Activated naive CD4-positive, alpha-beta T cell (primary cell): ENCODE results near the gene PCDHGB5.
"Not testable (repeated sequence)": the region's sequence is repeated elsewhere in the genome, so short reads cannot be mapped to it uniquely, and the experiment has no call there.

Experiments used
- DNase-seq, 4 experiments: peaks; one replicate each; lab custom pipeline; 2025; lab: John Stamatoyannopoulos, UW

PCDHGB5 gene

DNA sequence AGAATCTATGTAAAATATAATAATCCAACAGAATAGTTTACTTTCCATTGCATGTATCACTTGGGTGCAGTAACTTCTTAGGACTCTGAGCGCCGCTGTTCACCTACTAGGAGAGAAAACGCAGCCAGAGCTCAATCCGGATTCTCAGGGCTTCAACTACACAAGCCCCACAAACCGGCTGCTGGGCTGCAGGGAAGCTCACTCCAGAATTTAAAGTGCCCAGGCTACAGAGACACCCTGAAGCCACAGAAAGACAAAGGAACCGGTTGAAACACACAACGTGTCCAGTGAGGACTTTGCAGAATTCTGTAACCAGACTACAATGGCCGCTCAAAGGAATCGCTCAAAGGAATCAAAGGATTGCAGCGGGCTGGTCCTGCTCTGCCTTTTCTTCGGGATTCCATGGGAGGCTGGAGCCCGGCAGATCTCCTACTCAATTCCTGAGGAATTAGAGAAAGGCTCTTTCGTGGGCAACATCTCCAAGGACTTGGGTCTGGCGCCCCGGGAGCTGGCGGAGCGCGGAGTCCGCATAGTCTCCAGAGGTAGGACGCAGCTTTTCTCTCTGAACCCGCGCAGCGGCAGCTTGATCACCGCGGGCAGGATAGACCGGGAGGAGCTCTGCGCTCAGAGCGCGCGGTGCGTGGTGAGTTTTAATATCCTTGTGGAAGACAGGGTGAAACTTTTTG, 15.2 kb downstream of the PCDHGB5 start, which contains the start of gene PCDHGA10:
Gene PCDHGA10, plus strand, starts transcription at position 134 of the 686 bp plus-strand sequence. Its CDS starts 189 bp downstream, at position 323.
- peak in 1 of 4 experiments; percentile 35 for DNase-seq

DNA sequence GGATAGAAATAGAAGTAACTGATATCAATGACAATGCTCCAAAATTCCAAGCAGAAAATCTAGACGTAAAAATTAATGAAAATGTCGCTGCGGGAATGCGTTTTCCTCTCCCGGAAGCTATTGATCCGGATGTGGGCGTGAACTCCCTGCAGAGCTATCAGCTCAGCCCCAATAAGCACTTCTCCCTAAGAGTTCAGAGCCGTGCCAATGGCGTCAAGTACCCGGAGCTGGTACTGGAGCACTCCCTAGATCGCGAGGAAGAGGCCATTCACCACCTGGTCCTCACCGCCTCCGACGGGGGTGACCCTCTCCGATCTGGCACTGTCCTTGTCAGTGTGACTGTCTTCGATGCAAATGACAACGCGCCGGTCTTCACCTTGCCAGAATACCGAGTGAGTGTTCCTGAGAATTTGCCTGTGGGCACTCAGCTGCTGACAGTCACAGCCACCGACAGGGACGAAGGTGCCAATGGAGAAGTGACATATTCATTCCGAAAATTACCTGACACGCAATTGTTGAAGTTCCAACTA, 15.9 kb downstream of the PCDHGB5 start:
- DNase-seq, result no peak

GRCh38 chr5:141414548-141415274, 17.0 kb downstream of the PCDHGB5 start:
- DNase-seq, result not testable (repeated sequence)

DNA sequence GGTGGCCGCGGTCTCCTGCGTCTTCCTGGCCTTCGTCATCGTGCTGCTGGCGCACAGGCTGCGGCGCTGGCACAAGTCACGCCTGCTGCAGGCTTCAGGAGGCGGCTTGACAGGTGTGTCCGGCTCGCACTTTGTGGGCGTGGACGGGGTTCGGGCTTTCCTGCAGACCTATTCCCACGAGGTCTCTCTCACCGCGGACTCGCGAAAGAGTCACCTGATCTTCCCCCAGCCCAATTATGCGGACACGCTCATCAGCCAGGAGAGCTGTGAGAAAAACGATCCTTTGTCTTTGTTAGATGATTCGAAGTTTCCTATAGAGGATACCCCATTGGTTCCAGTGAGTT, 17.5 kb downstream of the PCDHGB5 start:
- not testable (repeated sequence) for DNase-seq

GRCh38 chr5:141417494-141418172, 19.9 kb downstream of the PCDHGB5 start, which contains the start of gene PCDHGB7:
TSS of gene PCDHGB7 (plus strand) at chr5:141417677. CDS start at chr5:141417860, 183 bp downstream.
- DNase-seq, result not testable (repeated sequence)

GRCh38 chr5:141419074-141419880, 21.5 kb downstream of the PCDHGB5 start:
- no peak for DNase-seq

DNA sequence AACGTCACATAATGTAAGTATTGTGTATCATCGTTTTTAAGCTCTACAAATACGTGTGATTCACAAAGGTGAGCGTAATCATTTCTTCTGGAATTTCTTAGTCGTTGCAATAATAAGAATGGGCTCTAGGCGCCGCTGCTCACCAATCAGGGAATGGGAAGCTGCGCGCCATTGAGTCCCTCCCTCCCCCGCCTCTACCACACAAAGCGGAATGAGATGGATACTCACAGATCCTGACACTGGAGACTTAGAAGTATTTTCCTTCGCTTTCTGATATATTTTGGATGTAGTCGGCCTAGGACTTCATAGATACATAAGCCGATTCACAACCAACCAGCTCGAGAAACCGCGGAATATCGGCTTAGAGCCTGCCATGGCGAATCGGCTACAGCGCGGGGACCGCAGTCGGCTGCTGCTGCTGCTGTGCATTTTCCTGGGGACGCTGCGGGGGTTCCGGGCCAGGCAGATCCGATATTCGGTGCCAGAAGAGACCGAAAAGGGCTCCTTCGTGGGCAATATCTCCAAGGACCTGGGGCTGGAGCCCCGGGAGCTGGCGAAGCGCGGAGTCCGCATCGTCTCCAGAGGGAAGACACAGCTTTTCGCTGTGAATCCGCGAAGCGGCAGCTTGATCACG, 23.2 kb downstream of the PCDHGB5 start, which contains the start of gene PCDHGA11:
Gene PCDHGA11, plus strand, starts transcription at position 197 of the 634 bp plus-strand sequence. Its CDS starts 177 bp downstream, at position 374.
- no peak for DNase-seq

- DNase-seq, result no peak
These were observed 23.7 kb downstream of the PCDHGB5 start for GRCh38 chr5:141421489-141421855.

GRCh38 chr5:141422742-141423291, 25.1 kb downstream of the PCDHGB5 start:
- no peak for DNase-seq

DNA sequence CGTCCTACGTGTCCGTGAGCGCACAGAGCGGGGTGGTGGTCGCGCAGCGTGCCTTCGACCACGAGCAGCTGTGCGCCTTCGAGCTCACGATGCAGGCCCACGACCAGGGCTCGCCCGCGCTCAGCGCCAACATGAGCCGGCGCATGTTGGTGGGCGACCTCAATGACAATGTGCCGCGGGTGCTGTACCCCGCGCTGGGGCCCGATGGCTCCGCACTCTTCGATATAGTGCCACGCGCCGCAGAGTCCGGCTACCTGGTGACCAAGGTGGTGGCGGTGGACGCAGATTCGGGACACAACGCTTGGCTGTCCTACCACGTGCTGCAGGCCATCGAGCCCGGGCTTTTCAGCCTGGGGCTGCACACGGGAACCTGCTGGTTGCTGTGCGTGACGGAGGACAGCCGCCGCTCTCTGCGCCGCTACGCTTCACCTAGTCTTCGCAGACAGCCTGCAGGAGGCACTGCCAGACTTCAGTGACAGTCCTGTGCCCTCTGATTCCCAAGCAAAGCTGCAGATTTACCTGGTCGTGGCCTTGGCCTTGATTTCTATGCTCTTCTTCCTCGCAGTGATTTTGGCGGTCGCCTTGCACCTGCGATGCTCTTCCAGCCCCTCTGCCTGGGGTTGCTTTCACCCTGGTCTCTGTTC, 30.2 kb downstream of the PCDHGB5 start:
- no peak for DNase-seq

- DNase-seq, result no peak
These were observed 32.8 kb downstream of the PCDHGB5 start, which contains the start of gene PCDHGA12 for GRCh38 chr5:141430332-141431113. TSS of gene PCDHGA12 (plus strand) at chr5:141430507. CDS start at chr5:141430760, 253 bp downstream.

DNA sequence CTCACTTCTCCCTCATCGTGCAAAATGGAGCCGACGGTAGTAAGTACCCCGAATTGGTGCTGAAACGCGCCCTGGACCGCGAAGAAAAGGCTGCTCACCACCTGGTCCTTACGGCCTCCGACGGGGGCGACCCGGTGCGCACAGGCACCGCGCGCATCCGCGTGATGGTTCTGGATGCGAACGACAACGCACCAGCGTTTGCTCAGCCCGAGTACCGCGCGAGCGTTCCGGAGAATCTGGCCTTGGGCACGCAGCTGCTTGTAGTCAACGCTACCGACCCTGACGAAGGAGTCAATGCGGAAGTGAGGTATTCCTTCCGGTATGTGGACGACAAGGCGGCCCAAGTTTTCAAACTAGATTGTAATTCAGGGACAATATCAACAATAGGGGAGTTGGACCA, 33.5 kb downstream of the PCDHGB5 start:
- DNase-seq, result no peak

- not testable (repeated sequence) for DNase-seq
These were observed 34.6 kb downstream of the PCDHGB5 start for GRCh38 chr5:141432308-141432707.

GRCh38 chr5:141432726-141433125, 35.0 kb downstream of the PCDHGB5 start:
- not testable (repeated sequence) for DNase-seq

GRCh38 chr5:141434006-141434405, 36.3 kb downstream of the PCDHGB5 start:
- no peak for DNase-seq

DNA sequence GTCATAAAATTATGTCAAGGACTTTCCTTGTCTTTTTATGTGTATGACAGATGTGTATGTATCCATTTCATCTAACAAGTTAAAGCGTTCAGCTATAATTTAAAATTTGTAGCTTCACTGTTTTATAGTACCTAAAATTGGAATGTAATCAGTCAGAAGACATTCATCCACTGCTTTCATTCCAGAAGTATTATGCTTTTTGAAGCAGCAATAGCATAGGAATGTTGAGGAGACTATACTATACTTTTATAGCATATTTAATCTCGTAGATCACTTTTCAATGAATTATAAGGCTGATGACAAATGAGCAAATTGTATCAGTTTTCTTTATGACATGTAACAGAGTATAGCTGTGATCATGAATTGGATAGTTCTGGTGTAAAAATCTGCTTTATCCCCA, 39.5 kb downstream of the PCDHGB5 start:
- DNase-seq, result no peak

DNA sequence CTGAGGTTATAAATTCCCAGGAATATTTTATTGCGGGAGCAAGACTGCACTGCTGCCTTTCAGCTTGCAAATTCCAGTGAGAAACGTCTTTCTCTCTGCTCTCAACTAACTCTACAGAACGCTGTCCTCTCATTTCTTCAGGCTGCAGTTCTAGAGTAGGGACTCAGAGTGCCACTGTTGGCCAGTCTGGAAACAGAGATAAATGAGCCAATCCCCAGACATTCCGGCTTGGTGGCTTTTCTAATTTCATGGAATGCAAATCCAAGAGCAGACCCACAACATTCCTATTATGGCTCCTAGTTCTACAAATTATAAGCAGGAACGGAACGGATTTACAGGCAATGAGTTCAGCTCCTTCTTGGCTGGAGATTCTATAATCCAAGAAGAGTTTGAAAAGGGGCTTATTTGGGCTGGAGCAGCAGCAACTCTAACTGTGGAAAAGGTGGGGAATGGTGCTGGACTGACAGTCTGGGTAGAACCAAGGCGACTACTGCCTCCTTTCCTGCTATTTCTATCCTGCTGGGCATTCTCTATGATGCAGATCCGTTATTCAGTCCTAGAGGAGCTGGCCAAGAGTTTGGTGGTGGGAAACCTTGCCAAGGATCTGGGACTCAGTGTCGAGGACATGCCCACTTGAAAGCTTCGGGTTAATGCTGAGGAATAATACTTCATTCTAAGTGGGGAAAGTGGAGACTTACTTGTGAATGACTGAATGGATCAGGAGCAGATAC, 41.8 kb downstream of the PCDHGB5 start:
- DNase-seq, result no peak

- DNase-seq, result no peak
These were observed 42.6 kb downstream of the PCDHGB5 start for GRCh38 chr5:141440341-141440740.
